K562 (cell line): Measurements from ENCODE around the gene TRMT2A. TPM values are rescaled to one million over a fixed set of nuclear protein-coding genes. Genes with fewer than 3 reads are reported as not detected.

Source experiments
- BCOR ChIP-seq: fragments of 450-650 bp; IDR thresholded peaks from 2 replicates; pipeline ENCODE4 v1.6.1; 2016
- CC2D1A ChIP-seq: fragments of 450-650 bp; IDR thresholded peaks from 2 replicates; pipeline ENCODE4 v1.6.1; 2017; ENCODE audit warnings: mild to moderate bottlenecking
- HNRNPH1 ChIP-seq: fragments of 200-400 bp; formaldehyde crosslinking; optimal IDR thresholded peaks from 2 replicates; pipeline ENCODE3; 2017; ENCODE audit warnings: low read depth, mild to moderate bottlenecking, low read length, moderate library complexity
- HOXB6 ChIP-seq: fragments of 250-450 bp; sonication (Bioruptor Pico); IDR thresholded peaks from 2 replicates; pipeline ENCODE4 v1.5.1; 2022; ENCODE audit warnings: mild to moderate bottlenecking, borderline replicate concordance
- MEIS2 ChIP-seq: fragments of 450-650 bp; IDR thresholded peaks from 2 replicates; pipeline ENCODE4 v1.6.1; 2014; ENCODE audit warnings: mild to moderate bottlenecking; ENCODE audit not compliant: partially characterized antibody
- NFYB ChIP-seq: IDR thresholded peaks from 2 replicates; pipeline ENCODE4 v1.6.1; 2011; ENCODE audit warnings: mild to moderate bottlenecking, moderate library complexity; ENCODE audit not compliant: insufficient read length; ENCODE audit errors: extremely low read depth
- SMARCA4 ChIP-seq: fragments of 450-650 bp; IDR thresholded peaks from 2 replicates; pipeline ENCODE4 v1.6.1; 2016
- SREBF1 ChIP-seq: fragments of 150-350 bp; IDR thresholded peaks from 2 replicates; pipeline ENCODE4 v1.6.1; 2014; ENCODE audit warnings: antibody characterized with exemption, low read depth, low read length, borderline replicate concordance
- STAT5A ChIP-seq: IDR thresholded peaks from 2 replicates; pipeline ENCODE4 v1.6.1; 2012; ENCODE audit warnings: low read length, inconsistent platforms, borderline replicate concordance
- ZNF232 ChIP-seq: sonication (generic); formaldehyde crosslinking; IDR thresholded peaks from 2 replicates; pipeline ENCODE4 v1.8.0; 2022; ENCODE audit warnings: mild to moderate bottlenecking, missing genetic modification reagents
- ZNF384 ChIP-seq: IDR thresholded peaks from 2 replicates; pipeline ENCODE4 v1.6.1; 2012; ENCODE audit warnings: low read depth, low read length, improper control_type of control experiment
- polyA plus RNA-seq, 8 experiments: library from polyadenylated mRNA; depleted of rRNA in 4 of 8; stranded (reverse) in 5 of 8; unstranded in 3 of 8; fragments of >200 nt; fragmentation: Nextera tagmentation in 2 of 8; fragmentation: Illumina TruSeq in 1 of 8; extraction: Ambion mirVana in 2 of 8; extraction: Trizol in 1 of 8; gene quantifications; 2 replicates each; pipeline versions ENCODE4 v1.2.1 to v1.2.3, GENCODE V29; 2011 to 2014; ENCODE audit warnings: inconsistent platforms in 1 of 8, missing spikeins in 1 of 8
- total RNA-seq, 7 experiments: library from RNA; depleted of rRNA in 6 of 7; stranded (reverse); fragments of >200 nt in 6 of 7; fragmentation: Illumina TruSeq in 2 of 7; extraction: Trizol in 2 of 7; gene quantifications; 2 replicates each; pipeline versions ENCODE4 v1.2.1 to v1.2.3, GENCODE V29; 2011 to 2021; ENCODE audit warnings: low replicate concordance in 1 of 7
- TF ChIP-seq, protein P1 (sequence below): sonication (generic); formaldehyde crosslinking; IDR thresholded peaks from 2 replicates; pipeline ENCODE4 v1.8.0; 2022; ENCODE audit warnings: missing genetic modification reagents, mild to moderate bottlenecking, borderline replicate concordance
- TF ChIP-seq, protein P2 (sequence below): fragments of 450-650 bp; IDR thresholded peaks from 2 replicates; pipeline ENCODE4 v1.6.1; 2017; ENCODE audit warnings: antibody characterized with exemption, mild to moderate bottlenecking
- TF ChIP-seq, protein P3 (sequence below): sonication (generic); formaldehyde crosslinking; IDR thresholded peaks from 2 replicates; pipeline ENCODE4 v1.8.0; 2022; ENCODE audit warnings: mild to moderate bottlenecking, missing genetic modification reagents
- TF ChIP-seq, protein P4 (sequence below): sonication (generic); formaldehyde crosslinking; IDR thresholded peaks from 2 replicates; pipeline ENCODE4 v1.8.0; 2023; ENCODE audit warnings: mild to moderate bottlenecking, missing genetic modification reagents

TRMT2A gene
- total and polyA plus RNA-seq, 9 of the 15 experiments (the other 6 are each of a cell fraction or from before 2014, with no cell fraction given), result 1.6 to 265 (median 140) TPM

DNA sequence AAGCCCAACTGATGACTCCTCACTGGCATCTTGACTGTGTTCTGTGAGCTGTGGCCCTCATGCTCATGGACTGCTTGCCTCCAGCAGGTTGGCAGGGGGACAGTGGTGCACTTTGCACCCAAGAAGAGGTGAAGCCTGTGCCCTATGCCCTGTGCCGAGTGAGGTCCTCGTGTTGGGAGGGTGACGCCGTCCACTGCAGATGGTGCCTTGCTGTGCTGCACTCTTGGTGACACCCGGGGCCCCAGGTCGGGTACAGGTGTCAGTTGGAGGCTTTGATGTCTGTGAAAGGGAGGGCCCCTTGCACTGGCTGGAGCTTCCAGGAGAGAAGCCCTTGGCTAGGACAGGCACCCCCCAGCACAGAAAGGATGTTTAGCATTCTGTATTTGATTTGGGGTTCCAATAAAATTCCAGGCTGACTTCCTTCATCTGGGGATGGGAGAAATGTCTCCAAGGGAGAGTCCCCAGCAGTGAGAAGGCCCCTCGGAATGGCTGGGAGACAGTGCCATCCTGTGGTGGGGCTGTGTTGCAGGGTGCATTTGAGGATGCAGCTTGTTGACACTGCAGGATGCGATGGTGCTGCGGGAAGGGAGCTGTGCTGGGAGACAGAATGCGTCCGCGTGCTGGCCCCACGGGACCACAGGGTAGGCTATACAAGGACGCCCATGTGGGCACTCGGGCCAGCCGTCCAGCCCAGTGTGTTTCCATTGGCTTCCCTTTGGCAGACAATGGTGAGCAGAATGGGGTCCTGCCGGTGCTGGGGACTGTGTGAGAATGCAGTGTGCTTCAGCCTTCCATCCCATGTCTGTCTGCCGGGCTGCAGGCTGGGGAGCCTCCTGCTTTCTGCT, 12.1 kb upstream of the TRMT2A start (continued):
- TF ChIP-seq, protein P1, sequence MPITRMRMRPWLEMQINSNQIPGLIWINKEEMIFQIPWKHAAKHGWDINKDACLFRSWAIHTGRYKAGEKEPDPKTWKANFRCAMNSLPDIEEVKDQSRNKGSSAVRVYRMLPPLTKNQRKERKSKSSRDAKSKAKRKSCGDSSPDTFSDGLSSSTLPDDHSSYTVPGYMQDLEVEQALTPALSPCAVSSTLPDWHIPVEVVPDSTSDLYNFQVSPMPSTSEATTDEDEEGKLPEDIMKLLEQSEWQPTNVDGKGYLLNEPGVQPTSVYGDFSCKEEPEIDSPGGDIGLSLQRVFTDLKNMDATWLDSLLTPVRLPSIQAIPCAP (CRISPR knock-in tag), result no peak
- TF ChIP-seq CC2D1A (peak; percentile 91), SREBF1 (peak; percentile 81; the same call in 1 of the 2 replicates), NFYB (no peak), HOXB6 (0 out of 2 replicates have a peak, but pooled peaks have one; percentile 3), HNRNPH1 (no peak), ZNF232 (CRISPR knock-in tag) (no peak), STAT5A (no peak; the same call in 1 of the 2 replicates), MEIS2 (no peak), ZNF384 (peak; percentile 63), BCOR (peak; percentile 45; the same call in 1 of the 2 replicates), SMARCA4 (no peak)
- TF ChIP-seq, protein P2, sequence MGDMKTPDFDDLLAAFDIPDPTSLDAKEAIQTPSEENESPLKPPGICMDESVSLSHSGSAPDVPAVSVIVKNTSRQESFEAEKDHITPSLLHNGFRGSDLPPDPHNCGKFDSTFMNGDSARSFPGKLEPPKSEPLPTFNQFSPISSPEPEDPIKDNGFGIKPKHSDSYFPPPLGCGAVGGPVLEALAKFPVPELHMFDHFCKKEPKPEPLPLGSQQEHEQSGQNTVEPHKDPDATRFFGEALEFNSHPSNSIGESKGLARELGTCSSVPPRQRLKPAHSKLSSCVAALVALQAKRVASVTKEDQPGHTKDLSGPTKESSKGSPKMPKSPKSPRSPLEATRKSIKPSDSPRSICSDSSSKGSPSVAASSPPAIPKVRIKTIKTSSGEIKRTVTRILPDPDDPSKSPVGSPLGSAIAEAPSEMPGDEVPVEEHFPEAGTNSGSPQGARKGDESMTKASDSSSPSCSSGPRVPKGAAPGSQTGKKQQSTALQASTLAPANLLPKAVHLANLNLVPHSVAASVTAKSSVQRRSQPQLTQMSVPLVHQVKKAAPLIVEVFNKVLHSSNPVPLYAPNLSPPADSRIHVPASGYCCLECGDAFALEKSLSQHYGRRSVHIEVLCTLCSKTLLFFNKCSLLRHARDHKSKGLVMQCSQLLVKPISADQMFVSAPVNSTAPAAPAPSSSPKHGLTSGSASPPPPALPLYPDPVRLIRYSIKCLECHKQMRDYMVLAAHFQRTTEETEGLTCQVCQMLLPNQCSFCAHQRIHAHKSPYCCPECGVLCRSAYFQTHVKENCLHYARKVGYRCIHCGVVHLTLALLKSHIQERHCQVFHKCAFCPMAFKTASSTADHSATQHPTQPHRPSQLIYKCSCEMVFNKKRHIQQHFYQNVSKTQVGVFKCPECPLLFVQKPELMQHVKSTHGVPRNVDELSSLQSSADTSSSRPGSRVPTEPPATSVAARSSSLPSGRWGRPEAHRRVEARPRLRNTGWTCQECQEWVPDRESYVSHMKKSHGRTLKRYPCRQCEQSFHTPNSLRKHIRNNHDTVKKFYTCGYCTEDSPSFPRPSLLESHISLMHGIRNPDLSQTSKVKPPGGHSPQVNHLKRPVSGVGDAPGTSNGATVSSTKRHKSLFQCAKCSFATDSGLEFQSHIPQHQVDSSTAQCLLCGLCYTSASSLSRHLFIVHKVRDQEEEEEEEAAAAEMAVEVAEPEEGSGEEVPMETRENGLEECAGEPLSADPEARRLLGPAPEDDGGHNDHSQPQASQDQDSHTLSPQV, result no peak
- TF ChIP-seq, protein P3, sequence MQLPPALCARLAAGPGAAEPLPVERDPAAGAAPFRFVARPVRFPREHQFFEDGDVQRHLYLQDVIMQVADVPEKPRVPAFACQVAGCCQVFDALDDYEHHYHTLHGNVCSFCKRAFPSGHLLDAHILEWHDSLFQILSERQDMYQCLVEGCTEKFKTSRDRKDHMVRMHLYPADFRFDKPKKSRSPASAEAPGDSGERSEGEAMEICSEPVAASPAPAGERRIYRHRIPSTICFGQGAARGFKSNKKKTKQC (CRISPR knock-in tag), result no peak
- TF ChIP-seq, protein P4, sequence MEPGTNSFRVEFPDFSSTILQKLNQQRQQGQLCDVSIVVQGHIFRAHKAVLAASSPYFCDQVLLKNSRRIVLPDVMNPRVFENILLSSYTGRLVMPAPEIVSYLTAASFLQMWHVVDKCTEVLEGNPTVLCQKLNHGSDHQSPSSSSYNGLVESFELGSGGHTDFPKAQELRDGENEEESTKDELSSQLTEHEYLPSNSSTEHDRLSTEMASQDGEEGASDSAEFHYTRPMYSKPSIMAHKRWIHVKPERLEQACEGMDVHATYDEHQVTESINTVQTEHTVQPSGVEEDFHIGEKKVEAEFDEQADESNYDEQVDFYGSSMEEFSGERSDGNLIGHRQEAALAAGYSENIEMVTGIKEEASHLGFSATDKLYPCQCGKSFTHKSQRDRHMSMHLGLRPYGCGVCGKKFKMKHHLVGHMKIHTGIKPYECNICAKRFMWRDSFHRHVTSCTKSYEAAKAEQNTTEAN, result no peak
